Loucy (cell line): ENCODE results near the gene TRPV6.
A peak's percentile ranks its signal among the peaks of the same experiment; 100 is the strongest.

ENCODE experiments used
- H2AFZ ChIP-seq: fragments of 200-600 bp; sonication (generic); 2 replicates; pipeline ENCODE4 v1.6.0; 2016; ENCODE audit warnings: antibody characterized with exemption, mild to moderate bottlenecking, low read length, moderate library complexity
- H3F3A ChIP-seq: fragments of 200-600 bp; 2 replicates; pipeline ENCODE4 v1.6.0; 2016; ENCODE audit warnings: antibody characterized with exemption, low read depth, mild to moderate bottlenecking
- H3K27me3 ChIP-seq: fragments of 200-600 bp; sonication (generic); 2 replicates; pipeline ENCODE4 v1.6.1; 2014; ENCODE audit warnings: low read length, mild to moderate bottlenecking; ENCODE audit not compliant: insufficient read depth, poor library complexity, severe bottlenecking
- H3K36me3 ChIP-seq: fragments of 200-600 bp; sonication (generic); 2 replicates; pipeline ENCODE4 v1.6.1; 2016; ENCODE audit warnings: low read length; ENCODE audit not compliant: insufficient read depth
- H3K4me1 ChIP-seq: fragments of 200-600 bp; sonication (generic); 2 replicates; pipeline ENCODE4 v1.5.1; 2014; ENCODE audit warnings: low read length, mild to moderate bottlenecking; ENCODE audit not compliant: insufficient read depth, poor library complexity, severe bottlenecking
- H3K4me2 ChIP-seq: fragments of 200-600 bp; sonication (generic); 2 replicates; pipeline ENCODE4 v1.6.0; 2014; ENCODE audit warnings: antibody characterized with exemption, low read length, low read depth, mild to moderate bottlenecking; ENCODE audit not compliant: poor library complexity, severe bottlenecking
- H3K4me3 ChIP-seq: fragments of 200-600 bp; sonication (generic); 2 replicates; pipeline ENCODE4 v1.5.1; 2014; ENCODE audit warnings: low read length, mild to moderate bottlenecking, mixed read lengths; ENCODE audit not compliant: poor library complexity, severe bottlenecking
- H3K79me2 ChIP-seq: fragments of 200-600 bp; sonication (generic); 2 replicates; pipeline ENCODE4 v1.6.1; 2014; ENCODE audit warnings: low read length; ENCODE audit not compliant: insufficient read depth
- H3K9ac ChIP-seq: fragments of 200-600 bp; sonication (generic); 2 replicates; pipeline ENCODE4 v1.6.0; 2014; ENCODE audit warnings: mild to moderate bottlenecking, low read depth, low read length, moderate library complexity; ENCODE audit not compliant: poor library complexity, severe bottlenecking
- H3K9me2 ChIP-seq: fragments of 200-600 bp; sonication (generic); replicated peaks from 2 replicates; pipeline ENCODE4 v1.6.1; 2016; ENCODE audit warnings: low read depth, low read length, mixed read lengths
- H3K9me3 ChIP-seq: fragments of 200-600 bp; sonication (generic); 2 replicates; pipeline ENCODE4 v1.6.1; 2014; ENCODE audit warnings: mild to moderate bottlenecking, antibody characterized with exemption, low read length, low read depth; ENCODE audit not compliant: insufficient read depth
- H4K20me1 ChIP-seq: fragments of 200-600 bp; sonication (generic); 2 replicates; pipeline ENCODE4 v1.6.0; 2014; ENCODE audit warnings: antibody characterized with exemption, low read length, mild to moderate bottlenecking; ENCODE audit not compliant: insufficient read depth, poor library complexity, severe bottlenecking
- EZH2phosphoT487 ChIP-seq: fragments of 200-600 bp; IDR thresholded peaks from 2 replicates; pipeline ENCODE4 v1.6.1; 2018; ENCODE audit warnings: antibody characterized with exemption, mild to moderate bottlenecking, moderate library complexity, borderline replicate concordance
- TF ChIP-seq, protein P1 (sequence below): fragments of 200-600 bp; sonication (generic); conservative IDR thresholded peaks from 2 replicates; pipeline ENCODE4 v1.5.1; 2014; ENCODE audit warnings: mild to moderate bottlenecking, antibody characterized with exemption, low read length

Gene TRPV6

DNA sequence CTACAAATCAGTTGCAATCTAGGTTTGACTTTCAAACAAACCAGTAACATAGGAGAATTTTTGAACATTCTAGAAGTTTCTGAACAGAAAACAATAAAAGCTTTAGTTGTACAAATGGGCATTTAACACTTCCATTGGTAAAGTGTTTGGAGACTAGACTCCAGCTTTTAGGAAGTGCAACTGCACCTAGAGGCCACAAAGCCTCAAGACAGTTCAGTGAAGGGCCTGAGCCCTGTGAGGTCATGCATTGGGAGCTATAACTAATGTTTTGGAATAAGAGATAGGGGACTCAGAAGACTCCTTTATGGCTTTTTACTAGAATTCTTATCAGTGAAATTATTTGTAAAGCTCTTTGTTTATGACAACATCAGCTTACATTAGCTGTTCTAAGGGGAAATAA lies 33.6 kb downstream of the TRPV6 start:
- no peak overlapping the region for H2AFZ ChIP-seq
- H3K9me2 ChIP-seq: no peaks in the 10 kb centered on the region
- no peak overlapping the region for H3K4me2 ChIP-seq
- H4K20me1 ChIP-seq: no peaks in the 10 kb centered on the region
- H3K79me2 ChIP-seq: peaks cover 20% of the 10 kb centered on the region
- 0 out of 2 replicates have a peak, but pooled peaks cover 3% of the 10 kb centered on the region for H3F3A ChIP-seq
- TF ChIP-seq, protein P1, sequence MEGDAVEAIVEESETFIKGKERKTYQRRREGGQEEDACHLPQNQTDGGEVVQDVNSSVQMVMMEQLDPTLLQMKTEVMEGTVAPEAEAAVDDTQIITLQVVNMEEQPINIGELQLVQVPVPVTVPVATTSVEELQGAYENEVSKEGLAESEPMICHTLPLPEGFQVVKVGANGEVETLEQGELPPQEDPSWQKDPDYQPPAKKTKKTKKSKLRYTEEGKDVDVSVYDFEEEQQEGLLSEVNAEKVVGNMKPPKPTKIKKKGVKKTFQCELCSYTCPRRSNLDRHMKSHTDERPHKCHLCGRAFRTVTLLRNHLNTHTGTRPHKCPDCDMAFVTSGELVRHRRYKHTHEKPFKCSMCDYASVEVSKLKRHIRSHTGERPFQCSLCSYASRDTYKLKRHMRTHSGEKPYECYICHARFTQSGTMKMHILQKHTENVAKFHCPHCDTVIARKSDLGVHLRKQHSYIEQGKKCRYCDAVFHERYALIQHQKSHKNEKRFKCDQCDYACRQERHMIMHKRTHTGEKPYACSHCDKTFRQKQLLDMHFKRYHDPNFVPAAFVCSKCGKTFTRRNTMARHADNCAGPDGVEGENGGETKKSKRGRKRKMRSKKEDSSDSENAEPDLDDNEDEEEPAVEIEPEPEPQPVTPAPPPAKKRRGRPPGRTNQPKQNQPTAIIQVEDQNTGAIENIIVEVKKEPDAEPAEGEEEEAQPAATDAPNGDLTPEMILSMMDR: peak; percentile 19
- no peak for TF ChIP-seq EZH2phosphoT487
- H3K27me3 ChIP-seq: no peaks in the 10 kb centered on the region
- H3K36me3 ChIP-seq: no peaks in the 10 kb centered on the region
- H3K4me3 ChIP-seq: no peak overlapping the region
- H3K9me3 ChIP-seq: no peaks in the 10 kb centered on the region
- no peak overlapping the region for H3K9ac ChIP-seq
- H3K4me1 ChIP-seq: peaks cover 33% of the 10 kb centered on the region

DNA sequence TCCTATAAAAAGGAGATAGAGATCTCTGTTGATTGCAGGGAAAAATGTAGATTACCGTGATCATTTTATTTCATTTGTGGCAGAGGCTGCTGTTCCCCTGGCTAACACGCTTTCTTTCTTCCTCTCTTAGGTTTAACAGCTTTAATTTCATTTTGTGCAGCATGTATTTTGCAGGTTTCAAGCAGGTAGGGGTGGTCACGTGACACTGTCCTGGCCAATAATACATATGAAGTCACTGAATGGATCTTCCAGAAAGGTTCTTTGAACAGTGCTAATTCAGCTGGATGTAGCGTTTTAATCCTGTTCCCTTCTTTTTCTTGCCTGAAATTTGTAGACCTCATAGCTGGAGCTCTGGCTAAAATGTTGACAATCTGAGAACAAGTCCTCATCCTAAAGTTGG lies 34.3 kb downstream of the TRPV6 start:
- H3K36me3 ChIP-seq: no peaks in the 10 kb centered on the region
- no peaks in the 10 kb centered on the region for H4K20me1 ChIP-seq
- 0 out of 2 replicates have a peak overlapping the region, but pooled peaks have one; percentile 8 for H2AFZ ChIP-seq
- peaks cover 14% of the 10 kb centered on the region for H3K79me2 ChIP-seq
- no peak for TF ChIP-seq EZH2phosphoT487
- TF ChIP-seq, protein P1: no peak
- no peaks in the 10 kb centered on the region for H3K9me2 ChIP-seq
- no peak overlapping the region for H3K9ac ChIP-seq
- no peaks in the 10 kb centered on the region for H3K9me3 ChIP-seq
- H3F3A ChIP-seq: 0 out of 2 replicates have a peak, but pooled peaks cover 3% of the 10 kb centered on the region
- H3K4me3 ChIP-seq: no peak overlapping the region
- no peak overlapping the region for H3K4me2 ChIP-seq
- H3K4me1 ChIP-seq: peaks cover 27% of the 10 kb centered on the region
- H3K27me3 ChIP-seq: no peaks in the 10 kb centered on the region

DNA sequence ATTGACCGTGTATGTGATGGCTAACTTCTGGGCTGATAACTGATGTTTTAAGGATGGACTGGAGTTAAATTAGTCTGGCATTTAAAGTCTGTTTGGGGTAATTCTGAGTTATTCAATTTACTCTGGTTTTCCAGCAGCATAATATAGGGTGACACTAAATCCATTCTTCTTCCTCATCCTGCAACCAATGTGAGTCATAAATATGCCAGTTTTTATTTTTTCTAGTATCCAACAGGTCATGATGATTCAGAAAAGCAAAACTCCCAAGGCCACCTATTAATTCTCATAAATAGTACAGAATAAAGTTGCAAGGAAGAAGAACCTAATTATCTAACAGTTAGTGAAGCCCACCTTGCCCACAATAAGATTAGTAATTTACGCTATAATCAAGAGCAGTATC lies 38.2 kb downstream of the TRPV6 start:
- H3K4me3 ChIP-seq: no peak overlapping the region
- no peaks in the 10 kb centered on the region for H4K20me1 ChIP-seq
- no peaks in the 10 kb centered on the region for H3K36me3 ChIP-seq
- H3K4me1 ChIP-seq: peaks cover 20% of the 10 kb centered on the region
- H3K4me2 ChIP-seq: no peak overlapping the region
- H3K9ac ChIP-seq: no peak overlapping the region
- H3K27me3 ChIP-seq: no peaks in the 10 kb centered on the region
- no peaks in the 10 kb centered on the region for H3K9me2 ChIP-seq
- no peaks in the 10 kb centered on the region for H3K79me2 ChIP-seq
- no peaks in the 10 kb centered on the region for H3F3A ChIP-seq
- no peak overlapping the region for H2AFZ ChIP-seq
- TF ChIP-seq EZH2phosphoT487: no peak
- TF ChIP-seq, protein P1: no peak
- no peaks in the 10 kb centered on the region for H3K9me3 ChIP-seq
